BLaER1 treated with 17β-estradiol and CSF1 and Interleukin-3, amounts not matched to agents 10 nM and 100 nM (cell line): ENCODE data around the gene TOR2A.
A peak's percentile ranks its signal among the peaks of the same experiment; 100 is the strongest.

Experiments
- H3K27ac ChIP-seq, 11 experiments: shearing (Covaris generic); formaldehyde crosslinking; 2 replicates each; pipeline ENCODE4 v1.8.1; 2022
- H3K27me3 ChIP-seq, 11 experiments: shearing (Covaris generic); formaldehyde crosslinking; 2 replicates each; pipeline ENCODE4 v1.8.1; 2022
- H3K36me3 ChIP-seq, 11 experiments: shearing (Covaris generic); formaldehyde crosslinking; 2 replicates each; pipeline ENCODE4 v1.8.1; 2022
- H3K4me1 ChIP-seq, 10 experiments: shearing (Covaris generic); formaldehyde crosslinking; 2 replicates each; pipeline ENCODE4 v1.8.1; 2022
- H3K4me2 ChIP-seq, 11 experiments: shearing (Covaris generic); formaldehyde crosslinking; 2 replicates each; pipeline ENCODE4 v1.8.1; 2022
- H3K4me3 ChIP-seq, 10 experiments: shearing (Covaris generic); formaldehyde crosslinking; 2 replicates each; pipeline ENCODE4 v1.8.1; 2022
- H3K9ac ChIP-seq, 11 experiments: shearing (Covaris generic); formaldehyde crosslinking; 2 replicates each; pipeline ENCODE4 v1.8.1; 2022
- H3K9me3 ChIP-seq, 11 experiments: shearing (Covaris generic); formaldehyde crosslinking; replicated peaks in 1 of 11; 2 replicates each; pipeline ENCODE4 v1.8.1; 2022
- H4K20me1 ChIP-seq, 11 experiments: shearing (Covaris generic); formaldehyde crosslinking; 2 replicates each; pipeline ENCODE4 v1.8.1; 2022
- Cebpa-rat ChIP-seq, 11 experiments: shearing (Covaris generic); IDR thresholded peaks; 2 replicates each; pipeline ENCODE4 v1.8.1; 2022

The TOR2A gene

DNA sequence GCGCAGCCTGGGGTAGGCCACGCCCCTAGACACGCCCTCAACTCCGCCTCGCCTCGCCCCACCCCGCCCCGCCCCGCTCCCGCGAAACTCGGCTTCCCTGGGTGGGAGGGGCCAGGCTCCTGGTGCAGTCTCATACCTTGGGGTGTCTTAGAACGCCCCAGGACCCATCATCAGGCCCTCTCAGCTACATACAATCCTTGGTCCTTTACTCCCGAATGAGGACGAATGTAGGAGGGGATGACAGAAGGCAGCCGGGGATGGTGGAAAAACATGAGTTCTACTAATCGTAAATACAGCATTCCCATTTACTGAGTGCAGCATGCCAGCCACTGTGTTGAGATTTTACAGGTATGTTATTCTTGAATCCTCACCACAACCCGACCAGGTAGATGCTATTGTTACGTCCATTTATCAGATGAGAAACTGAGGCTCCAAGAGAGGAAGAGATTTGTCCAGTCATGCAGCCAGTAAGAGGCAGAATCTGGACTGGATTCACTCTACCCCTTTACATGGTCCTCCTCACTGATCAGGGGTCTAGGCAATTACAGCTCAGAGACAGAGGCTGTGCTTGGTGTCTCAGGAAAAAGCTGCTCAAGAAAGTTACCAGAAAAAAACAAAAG, 36.6 kb upstream of the TOR2A start:
- H3K27ac ChIP-seq: peak overlapping the region in 4 of 11 experiments; percentile 17 to 47 (median 26); a peak in 5 of 22 replicates

DNA sequence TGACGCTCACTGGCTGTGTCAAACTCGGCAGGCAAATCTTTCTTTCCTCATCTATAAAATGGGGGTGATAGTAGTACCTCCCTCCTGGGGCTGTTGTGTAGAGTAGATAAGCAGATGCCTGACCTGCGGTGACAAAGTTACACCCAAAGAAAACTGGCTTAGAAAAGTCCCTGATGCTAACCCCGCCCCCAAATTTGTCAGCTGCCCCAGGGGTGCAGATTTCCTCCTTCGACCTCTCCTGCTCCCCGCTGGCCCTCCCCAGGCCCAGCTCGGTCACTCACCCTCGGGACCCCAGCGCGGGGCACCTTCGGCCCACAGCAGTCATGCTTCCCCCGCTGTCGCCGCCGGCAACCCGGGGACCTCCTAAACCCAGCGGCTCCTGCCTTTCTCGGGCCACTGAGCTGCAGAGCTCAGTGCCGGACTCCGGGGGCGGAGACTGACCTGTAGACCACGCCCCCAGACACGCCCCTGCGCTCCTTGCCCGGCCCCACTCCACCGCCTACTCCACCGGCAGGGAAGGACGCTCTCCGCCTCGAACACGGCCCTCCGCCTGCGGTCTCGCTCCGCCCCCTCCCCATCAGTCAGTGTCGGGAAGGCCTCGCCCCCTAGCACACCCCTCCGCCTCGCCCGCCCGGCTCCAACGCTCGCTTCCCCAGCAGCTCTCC, 35.9 kb upstream of the TOR2A start:
- Histone ChIP-seq H4K20me1 (peaks cover 0 to 79% (median 18%) of the 10 kb centered on the region in 11 experiments; a peak in 13 of 22 replicates), H3K27ac (peak overlapping the region; percentile 5 to 79 (median 59); a peak in 18 of 22 replicates), H3K9ac (peak overlapping the region; percentile 38 to 74 (median 69)), H3K27me3 (no peaks in the 10 kb centered on the region), H3K36me3 (peaks cover 10 to 62% (median 46%) of the 10 kb centered on the region in 11 experiments), H3K4me3 (peak overlapping the region; percentile 55 to 74 (median 62)), H3K4me2 (peak overlapping the region; percentile 78 to 97 (median 95)), H3K4me1 (peaks cover 72 to 95% (median 90%) of the 10 kb centered on the region in 10 experiments), H3K9me3 (no peaks in the 10 kb centered on the region)
- no peak for TF ChIP-seq Cebpa-rat (IDR thresholded peaks at IDR 0.05)

More for the DNA sequence above, 36.6 kb upstream of the TOR2A start:
- Histone ChIP-seq H3K36me3 (peaks cover 4 to 55% (median 40%) of the 10 kb centered on the region in 11 experiments), H3K4me2 (peak overlapping the region; percentile 25 to 59 (median 45); a peak in 16 of 22 replicates), H3K27me3 (no peaks in the 10 kb centered on the region), H3K4me1 (peaks cover 77 to 96% (median 92%) of the 10 kb centered on the region in 10 experiments), H3K4me3 (0 out of 20 replicates have a peak overlapping the region, but pooled peaks of 1 of the 10 experiments have one; percentile 18), H3K9ac (peak overlapping the region in 2 of 11 experiments; percentile 24 to 31; a peak in 2 of 22 replicates), H4K20me1 (peaks cover 0 to 74% (median 18%) of the 10 kb centered on the region in 11 experiments; a peak in 13 of 22 replicates), H3K9me3 (no peaks in the 10 kb centered on the region)
- no peak for TF ChIP-seq Cebpa-rat (IDR thresholded peaks at IDR 0.05)

DNA sequence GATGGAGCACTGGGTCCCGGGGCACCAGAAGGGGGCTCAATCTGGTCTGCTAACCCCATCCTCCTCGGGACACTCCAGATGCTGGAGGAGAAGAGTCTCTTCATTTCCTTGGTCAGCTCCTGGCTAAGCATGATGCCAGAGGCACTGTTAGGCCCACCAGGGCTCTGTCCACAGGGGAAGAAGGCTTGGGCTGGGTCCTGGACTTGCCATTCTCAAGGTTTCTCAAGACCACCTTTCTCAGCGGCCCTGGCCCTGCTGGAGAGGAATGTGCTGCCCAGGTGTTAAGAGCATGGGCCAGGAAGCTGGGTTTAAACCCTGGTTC, 35.5 kb upstream of the TOR2A start:
- Histone ChIP-seq H3K36me3 (peaks cover 14 to 67% (median 51%) of the 10 kb centered on the region in 11 experiments), H3K4me1 (peaks cover 67 to 92% (median 86%) of the 10 kb centered on the region in 10 experiments), H3K27me3 (no peaks in the 10 kb centered on the region), H4K20me1 (peaks cover 0 to 84% (median 18%) of the 10 kb centered on the region in 11 experiments; a peak in 13 of 22 replicates), H3K4me3 (peak overlapping the region; percentile 55 to 74 (median 62)), H3K27ac (peak overlapping the region; percentile 5 to 79 (median 59); a peak in 19 of 22 replicates), H3K9ac (peak overlapping the region; percentile 38 to 74 (median 69)), H3K9me3 (no peaks in the 10 kb centered on the region), H3K4me2 (peak overlapping the region; percentile 78 to 97 (median 95))
- no peak for TF ChIP-seq Cebpa-rat (IDR thresholded peaks at IDR 0.05)

DNA sequence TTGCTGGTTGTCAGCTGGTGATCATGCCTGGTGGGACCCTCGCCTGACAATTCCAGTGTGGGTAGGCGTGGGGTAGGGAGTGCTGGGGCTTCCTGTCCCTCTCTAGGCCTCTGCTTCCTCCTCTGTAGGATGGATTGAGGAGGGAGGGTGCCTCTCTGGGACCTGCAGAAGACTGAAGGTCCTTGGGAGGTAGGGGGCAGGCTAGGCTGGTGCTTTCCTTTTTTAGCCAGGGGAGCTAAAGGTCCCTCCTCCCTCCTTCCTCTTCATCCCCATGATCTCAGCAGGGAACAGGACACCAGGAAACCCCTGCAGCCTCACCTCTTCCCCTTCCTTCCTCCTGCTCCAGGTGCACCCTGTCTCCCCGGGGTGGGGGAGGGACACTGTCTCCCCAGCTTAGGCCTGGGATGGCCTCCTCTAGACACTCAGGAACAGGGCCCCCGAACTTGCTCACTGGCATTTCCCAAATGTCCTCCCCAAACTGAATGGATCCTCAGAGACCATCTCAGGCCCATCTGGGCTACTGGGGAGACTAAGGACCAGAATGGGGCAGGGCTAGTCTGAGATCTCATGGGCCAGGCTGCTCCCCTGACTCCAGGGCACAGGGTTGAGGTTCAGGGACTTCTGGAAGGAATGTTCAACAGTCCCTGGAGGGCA, 35.0 kb upstream of the TOR2A start:
- Histone ChIP-seq H3K27me3 (no peaks in the 10 kb centered on the region), H3K4me1 (peaks cover 63 to 87% (median 81%) of the 10 kb centered on the region in 10 experiments), H3K9me3 (no peaks in the 10 kb centered on the region), H3K4me3 (peak overlapping the region; percentile 55 to 74 (median 62)), H3K4me2 (peak overlapping the region; percentile 78 to 97 (median 95)), H3K27ac (peak overlapping the region; percentile 28 to 79 (median 59); a peak in 20 of 22 replicates), H3K9ac (peak overlapping the region; percentile 38 to 74 (median 69)), H4K20me1 (peaks cover 0 to 89% (median 18%) of the 10 kb centered on the region in 11 experiments; a peak in 13 of 22 replicates), H3K36me3 (peaks cover 19 to 72% (median 56%) of the 10 kb centered on the region in 11 experiments)
- TF ChIP-seq Cebpa-rat (IDR thresholded peaks at IDR 0.05): no peak

DNA sequence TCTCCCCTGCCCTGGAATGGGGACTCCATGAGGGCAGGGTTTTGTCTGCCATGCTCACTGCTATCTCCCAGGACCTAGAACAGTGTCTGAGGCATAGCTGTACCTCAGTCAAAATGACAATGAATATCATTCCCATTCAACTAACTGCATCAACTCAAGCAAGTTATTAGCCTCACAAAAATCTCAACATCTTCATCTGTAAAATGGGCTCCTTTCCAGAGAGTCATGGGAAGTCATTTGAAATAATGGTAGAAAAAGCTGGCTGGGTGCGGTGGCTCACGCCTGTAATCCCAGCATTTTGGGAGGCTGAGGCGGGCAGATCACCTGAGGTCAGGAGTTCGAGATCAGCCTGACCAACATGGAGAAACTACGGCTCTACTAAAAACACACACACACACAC, 34.0 kb upstream of the TOR2A start:
- TF ChIP-seq Cebpa-rat (IDR thresholded peaks at IDR 0.05): no peak
- peak overlapping the region; percentile 78 to 97 (median 95) for H3K4me2 ChIP-seq
- H3K4me1 ChIP-seq: peaks cover 64 to 84% (median 78%) of the 10 kb centered on the region in 10 experiments

DNA sequence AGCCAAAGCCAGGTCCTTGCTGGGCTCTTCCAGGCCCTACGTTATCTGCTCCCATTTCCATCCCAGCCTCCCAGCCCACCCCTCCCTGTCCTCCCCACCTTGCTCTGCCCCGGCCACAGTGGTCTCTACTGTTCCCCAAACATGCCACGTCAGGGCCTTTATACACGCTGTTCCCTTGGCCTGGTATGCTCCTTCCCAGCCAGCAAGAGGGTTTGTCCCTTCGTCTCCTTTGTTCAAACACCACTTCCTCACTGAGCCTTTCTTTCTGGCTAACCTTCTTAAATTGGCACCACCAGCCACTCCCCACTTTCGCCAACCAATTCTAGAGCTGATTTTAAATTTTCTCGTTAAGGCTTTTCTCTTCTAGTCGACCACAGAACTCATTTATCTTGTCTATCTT, 33.6 kb upstream of the TOR2A start:
- H3K9ac ChIP-seq: peak overlapping the region in 9 of 11 experiments; percentile 43 to 73 (median 60); a peak in 13 of 22 replicates
- no peak overlapping the region for H3K4me3 ChIP-seq
- no peaks in the 10 kb centered on the region for H3K27me3 ChIP-seq
- peak overlapping the region; percentile 78 to 97 (median 95) for H3K4me2 ChIP-seq
- peak overlapping the region in 10 of 11 experiments; percentile 8 to 79 (median 60); a peak in 17 of 22 replicates for H3K27ac ChIP-seq
- no peak for TF ChIP-seq Cebpa-rat (IDR thresholded peaks at IDR 0.05)
- peaks cover 0 to 87% (median 22%) of the 10 kb centered on the region in 11 experiments; a peak in 13 of 22 replicates for H4K20me1 ChIP-seq
- peaks cover 21 to 74% (median 48%) of the 10 kb centered on the region in 11 experiments for H3K36me3 ChIP-seq
- H3K4me1 ChIP-seq: peaks cover 65 to 84% (median 78%) of the 10 kb centered on the region in 10 experiments
- H3K9me3 ChIP-seq: no peaks in the 10 kb centered on the region

More for the DNA sequence above, 34.0 kb upstream of the TOR2A start:
- peak overlapping the region in 7 of 11 experiments; percentile 43 to 70 (median 60); a peak in 8 of 22 replicates for H3K9ac ChIP-seq
- no peaks in the 10 kb centered on the region for H3K9me3 ChIP-seq
- H3K27ac ChIP-seq: peak overlapping the region in 10 of 11 experiments; percentile 20 to 79 (median 62); a peak in 15 of 22 replicates
- no peak overlapping the region; a peak in 1 of 20 replicates for H3K4me3 ChIP-seq
- peaks cover 0 to 87% (median 18%) of the 10 kb centered on the region in 11 experiments; a peak in 13 of 22 replicates for H4K20me1 ChIP-seq
- H3K36me3 ChIP-seq: peaks cover 21 to 74% (median 52%) of the 10 kb centered on the region in 11 experiments
- H3K27me3 ChIP-seq: no peaks in the 10 kb centered on the region

DNA sequence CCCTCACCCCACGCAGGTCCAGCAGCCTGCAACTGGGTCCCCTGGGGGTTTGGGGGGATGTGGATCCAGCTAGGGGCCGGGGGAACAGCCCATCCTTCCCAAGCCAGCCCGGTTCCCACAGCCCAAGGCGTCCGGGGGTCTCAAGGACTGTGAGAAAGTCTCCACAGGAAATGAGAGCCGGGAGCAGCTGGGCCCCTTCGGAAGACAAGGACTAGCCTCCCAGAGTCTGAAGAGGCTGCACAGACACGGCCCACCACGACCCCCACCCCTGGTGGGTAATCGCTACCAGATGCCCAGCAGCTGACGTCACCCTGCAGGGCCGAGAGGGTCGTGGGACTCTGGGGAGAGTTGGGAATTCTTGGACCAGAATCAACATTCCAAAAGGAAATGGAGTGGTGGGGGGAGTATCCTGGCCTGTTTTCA, 32.8 kb upstream of the TOR2A start:
- H3K4me1 ChIP-seq: peaks cover 66 to 84% (median 78%) of the 10 kb centered on the region in 10 experiments
- H3K4me2 ChIP-seq: peak overlapping the region; percentile 70 to 97 (median 95)
- peak overlapping the region; percentile 23 to 73 (median 51); a peak in 21 of 22 replicates for H3K9ac ChIP-seq

DNA sequence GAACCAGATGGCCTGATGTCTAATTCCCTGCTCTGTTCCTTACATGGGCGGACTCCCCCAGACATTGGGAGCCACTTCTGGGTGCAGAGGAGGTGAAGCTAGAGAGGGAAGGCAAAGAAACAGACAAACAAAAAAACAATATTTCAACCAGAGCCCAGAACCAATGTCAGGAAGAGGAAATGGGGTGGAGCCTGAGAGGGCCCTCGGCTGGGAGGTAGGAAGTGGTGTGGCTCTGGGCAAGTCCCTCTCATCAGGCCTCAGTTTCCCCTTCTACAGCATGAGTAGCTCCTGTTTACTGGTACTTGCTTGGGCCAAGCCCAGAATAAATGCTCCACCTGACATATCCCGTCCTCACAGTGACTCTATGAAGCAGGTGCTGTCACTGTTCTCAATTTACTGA, 32.3 kb upstream of the TOR2A start:
- peaks cover 21 to 67% (median 38%) of the 10 kb centered on the region in 11 experiments for H3K36me3 ChIP-seq
- H3K4me1 ChIP-seq: peaks cover 71 to 85% (median 80%) of the 10 kb centered on the region in 10 experiments
- peak overlapping the region in 3 of 10 experiments; percentile 15 to 22 (median 18); a peak in 2 of 20 replicates for H3K4me3 ChIP-seq

More for the DNA sequence above, 32.8 kb upstream of the TOR2A start:
- H3K9me3 ChIP-seq: no peaks in the 10 kb centered on the region
- peak overlapping the region in 2 of 10 experiments; percentile 15 to 42; a peak in 1 of 20 replicates for H3K4me3 ChIP-seq
- no peaks in the 10 kb centered on the region for H3K27me3 ChIP-seq
- H3K27ac ChIP-seq: peak overlapping the region; percentile 24 to 79 (median 61); a peak in 21 of 22 replicates
- no peak for TF ChIP-seq Cebpa-rat (IDR thresholded peaks at IDR 0.05)
- peaks cover 21 to 70% (median 44%) of the 10 kb centered on the region in 11 experiments for H3K36me3 ChIP-seq
- peaks cover 0 to 91% (median 22%) of the 10 kb centered on the region in 11 experiments; a peak in 13 of 22 replicates for H4K20me1 ChIP-seq

More for the DNA sequence above, 32.3 kb upstream of the TOR2A start:
- TF ChIP-seq Cebpa-rat (IDR thresholded peaks at IDR 0.05): no peak
- Histone ChIP-seq H3K9ac (peak overlapping the region; percentile 23 to 73 (median 51); a peak in 18 of 22 replicates), H3K9me3 (no peaks in the 10 kb centered on the region), H4K20me1 (peaks cover 0 to 91% (median 22%) of the 10 kb centered on the region in 11 experiments; a peak in 13 of 22 replicates), H3K27ac (peak overlapping the region; percentile 24 to 79 (median 61); a peak in 20 of 22 replicates), H3K27me3 (no peaks in the 10 kb centered on the region), H3K4me2 (peak overlapping the region; percentile 70 to 97 (median 95))
